PC-9 (cell line): ENCODE measurements around the gene GOLIM4.

Experiments used
- CTCF ChIP-seq: fragments of 200-600 bp; sonication (generic); conservative IDR thresholded peaks from 2 replicates; pipeline ENCODE4 v1.6.1; 2017; ENCODE audit warnings: mixed run types, antibody characterized with exemption, mild to moderate bottlenecking, moderate library complexity
- EZH2 ChIP-seq: fragments of 200-600 bp; sonication (generic); IDR thresholded peaks from 2 replicates; pipeline ENCODE4 v1.8.0; 2017; ENCODE audit warnings: antibody characterized with exemption, low read depth

DNA sequence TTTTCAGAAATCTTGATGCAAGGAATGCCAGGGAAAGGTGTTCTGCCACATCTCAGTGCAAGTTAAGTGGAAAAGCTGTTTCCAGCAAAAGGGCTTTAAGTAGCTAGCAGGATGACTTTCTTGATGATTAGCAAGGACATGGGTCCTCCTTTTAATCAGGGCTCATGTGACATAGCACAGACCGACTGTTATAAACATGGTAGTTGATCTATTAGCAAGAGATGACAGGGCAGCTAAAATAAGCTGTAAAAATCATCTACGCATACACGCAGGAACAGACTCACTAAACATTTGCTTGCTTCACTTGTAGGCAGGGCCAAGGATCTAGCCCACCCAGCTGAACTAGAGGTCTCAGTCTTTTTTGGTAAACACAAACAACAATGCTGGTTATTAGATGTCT, 69.0 kb downstream of the GOLIM4 start:
- TF ChIP-seq CTCF (no peak), EZH2 (no peak)
